Motor neuron (in vitro differentiated cells): ENCODE data around the gene ENPP1. TPM values are rescaled to one million over a fixed set of nuclear protein-coding genes. Genes with fewer than 3 reads are reported as not detected.

Experiments used
- ATAC-seq, 8 experiments: fragments of 200-7000 bp; cut with Tn5 transposase; replicated peaks in 6 of 8; 2 replicates each; pipeline ENCODE4 v1.8.0; 2021; ENCODE audit warnings: mild to moderate bottlenecking in 8 of 8, moderate library complexity in 8 of 8
- H3K27ac ChIP-seq, 2 donors: fragments of 250-450 bp; sonication (Bioruptor Pico); 2 replicates each; pipeline ENCODE4 v1.9.0; 2021; ENCODE audit warnings: antibody characterized with exemption in 2 of 2, mild to moderate bottlenecking in 2 of 2, moderate library complexity in 1 of 2
- H3K4me1 ChIP-seq, 2 donors: fragments of 250-450 bp; sonication (Bioruptor Pico); replicated peaks in 1 of 2; 2 replicates each; pipeline ENCODE4 v1.6.1; 2021; ENCODE audit warnings: antibody characterized with exemption in 2 of 2, mild to moderate bottlenecking in 2 of 2, moderate library complexity in 1 of 2
- H3K4me3 ChIP-seq, 5 donors: fragments of 250-450 bp; sonication (Bioruptor Pico); 2 replicates each; pipeline ENCODE4 v1.9.0; 2021; ENCODE audit warnings: antibody characterized with exemption in 5 of 5, mild to moderate bottlenecking in 5 of 5, moderate library complexity in 4 of 5
- WGBS, 10 experiments: fragments of 450-650 bp; shearing (Covaris generic); methylation state at CpG; one replicate each; pipeline ENCODE4 v1.0.0; 2022; 5-methylcytosine and 5-hydroxymethylcytosine counted together
- in situ Hi-C, 9 experiments: fragments of 400-800 bp; cut with MboI; loops; one replicate each; pipeline ENCODE4 v1.15.0; 2021; ENCODE audit warnings: low sequenced_read_pairs in 9 of 9, low pct_unique_long_range_greater_than_20kb in 2 of 9; ENCODE audit not compliant: unreplicated experiment in 9 of 9
- total RNA-seq, 8 experiments: library from RNA; unstranded; fragments of 300-600 nt; gene quantifications; 2 replicates each; pipeline versions ENCODE4 v1.2.3 to v1.2.4, GENCODE V29; 2022

Gene ENPP1
- total RNA-seq, 8 experiments from 2014 or later, result 1.0 to 40.2 (median 2.5) TPM

DNA sequence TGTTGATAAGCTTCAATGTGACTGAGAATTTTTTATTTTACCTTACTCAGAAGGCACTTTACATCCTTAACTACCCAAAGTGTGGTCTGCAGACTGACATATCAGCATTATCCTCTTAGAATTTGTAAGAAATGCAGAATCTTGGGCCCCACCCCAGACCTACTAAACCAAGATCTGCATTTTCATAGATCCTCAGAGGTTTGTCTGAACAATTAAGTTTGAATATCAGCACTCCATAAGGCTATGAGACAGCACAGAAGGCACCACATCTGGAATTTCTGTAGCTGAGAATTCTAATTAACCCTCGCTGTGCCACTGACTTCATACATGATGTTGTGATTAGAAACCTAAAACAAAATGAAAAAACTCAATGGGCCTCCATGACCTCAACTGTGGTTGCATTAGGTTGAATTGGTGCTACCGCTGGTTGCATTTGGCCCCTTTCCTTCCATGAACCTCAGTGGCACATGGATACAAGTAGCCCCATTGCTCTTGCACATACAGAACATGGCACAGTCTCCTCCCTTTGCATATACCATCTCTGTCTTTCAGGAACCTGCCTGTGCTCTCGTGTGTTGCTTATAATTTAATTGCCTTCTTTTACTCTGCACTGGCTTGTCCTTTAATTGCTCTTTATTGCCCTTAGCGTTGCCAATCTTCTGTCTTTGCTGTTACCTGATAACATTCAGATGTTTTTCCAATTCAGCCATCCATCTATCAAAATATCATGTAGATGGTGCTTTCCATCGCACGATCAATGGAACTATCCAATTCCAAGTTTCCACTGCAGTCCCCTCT, 13.4 kb downstream of the ENPP1 start:
- peak in 3 of 8 experiments; percentile 45 to 81 (median 74) for ATAC-seq
- H3K27ac ChIP-seq, result no peak overlapping the region

DNA sequence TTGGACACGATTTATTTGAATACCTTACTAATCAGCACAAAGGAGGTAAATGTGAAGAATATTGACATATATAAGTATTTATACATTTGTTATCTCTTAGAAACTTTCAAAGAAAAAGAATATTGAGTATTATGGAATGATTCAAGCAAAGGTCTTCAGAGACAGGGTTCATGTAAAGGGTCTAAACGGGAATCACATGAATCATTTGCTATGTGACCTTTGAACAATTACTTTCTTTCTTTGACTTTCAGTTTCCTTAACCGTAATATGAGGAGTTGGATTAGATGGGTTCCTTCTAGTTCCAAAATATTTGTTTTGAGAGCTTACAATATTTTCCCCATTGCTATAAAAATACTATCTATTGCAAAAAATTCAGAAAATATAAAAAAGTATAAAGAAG, 14.3 kb downstream of the ENPP1 start:
- ATAC-seq, result no peak
- in situ Hi-C loops, result no loop called here
- H3K4me1 ChIP-seq, result peaks cover 0 to 3% of the 10 kb centered on the region in 2 donors
- 54 to 100% (median 80%) methylated on average over 2 to 3 of the region's 3 CpGs; no CpG with 5 or more reads in 2 of the 10 experiments for WGBS, 10 experiments
- H3K27ac ChIP-seq, result no peak overlapping the region
- no peak overlapping the region for H3K4me3 ChIP-seq

More for the DNA sequence above, 13.4 kb downstream of the ENPP1 start:
- 50 to 100% (median 92%) methylated on average over 3 to 5 of the region's 6 CpGs; no CpG with 5 or more reads in 1 of the 10 experiments for WGBS, 10 experiments
- H3K4me1 ChIP-seq, result peaks cover 0 to 3% of the 10 kb centered on the region in 2 donors
- no peak overlapping the region for H3K4me3 ChIP-seq
- in situ Hi-C loops, result no loop called here

DNA sequence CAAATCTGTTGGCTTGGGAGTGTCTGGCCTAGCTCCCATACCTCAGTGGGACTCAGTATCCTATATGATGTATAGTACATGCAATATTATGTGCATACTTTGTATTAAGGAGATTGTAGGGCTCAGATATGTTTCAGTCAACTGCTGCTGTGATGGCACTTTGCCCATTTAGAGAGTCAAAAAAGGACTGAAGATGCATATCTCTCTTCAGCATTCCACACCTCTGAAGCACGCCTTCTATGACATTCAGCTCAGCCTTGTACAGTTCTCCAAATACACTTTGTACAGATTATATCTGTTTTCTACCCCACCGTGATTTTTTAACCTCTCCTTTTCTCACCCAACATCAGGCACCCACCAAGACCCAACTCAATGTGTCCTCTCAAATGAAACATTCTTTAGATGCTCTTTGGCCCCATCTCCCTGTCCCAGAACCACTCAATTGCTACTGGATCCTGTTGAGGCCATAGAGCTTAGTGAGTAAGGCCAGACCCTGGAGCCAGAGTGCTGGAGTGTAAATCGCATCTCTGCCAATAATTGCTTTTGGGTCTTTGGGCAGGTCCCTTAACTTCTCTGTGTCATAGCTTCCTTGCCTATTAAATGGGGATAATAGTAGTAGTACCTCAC, 15.6 kb downstream of the ENPP1 start:
- in situ Hi-C loops, result no loop called here
- WGBS, 10 experiments, result 0 to 100% (median 86%) methylated on average over 1 to 3 of the region's 3 CpGs; no CpG with 5 or more reads in 3 of the 10 experiments
- H3K4me3 ChIP-seq, result no peak overlapping the region
- peak in 3 of 8 experiments; percentile 46 to 80 (median 50) for ATAC-seq
- no peak overlapping the region for H3K27ac ChIP-seq
- peaks cover 0 to 3% of the 10 kb centered on the region in 2 donors for H3K4me1 ChIP-seq

DNA sequence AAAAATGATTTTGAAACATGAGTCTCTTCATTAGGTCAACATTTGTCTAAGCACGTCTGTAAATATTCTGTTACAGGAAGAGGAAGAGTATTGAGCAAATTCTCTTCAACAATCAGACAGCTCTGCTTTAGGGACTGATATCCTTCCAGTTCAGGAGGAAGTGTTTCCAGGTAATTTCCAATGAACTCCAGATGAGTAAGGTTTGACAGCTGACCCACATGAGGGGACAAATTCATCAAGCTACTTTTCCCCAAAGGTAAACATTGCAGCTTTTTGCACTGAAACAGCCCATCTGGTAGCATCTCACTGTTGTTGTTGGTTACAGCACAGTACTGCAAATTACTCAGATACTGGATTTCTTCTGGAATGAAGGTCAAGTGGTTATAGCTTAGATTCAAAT, 18.1 kb downstream of the ENPP1 start:
- Histone ChIP-seq H3K4me3 (no peak overlapping the region), H3K4me1 (no peaks in the 10 kb centered on the region), H3K27ac (no peak overlapping the region)
- WGBS, 10 experiments, result 33 to 100% (median 78%) methylated on average over 1 of the region's 1 CpG; no CpG with 5 or more reads in 4 of the 10 experiments
- in situ Hi-C loops, result no loop called here
- ATAC-seq, result no peak

DNA sequence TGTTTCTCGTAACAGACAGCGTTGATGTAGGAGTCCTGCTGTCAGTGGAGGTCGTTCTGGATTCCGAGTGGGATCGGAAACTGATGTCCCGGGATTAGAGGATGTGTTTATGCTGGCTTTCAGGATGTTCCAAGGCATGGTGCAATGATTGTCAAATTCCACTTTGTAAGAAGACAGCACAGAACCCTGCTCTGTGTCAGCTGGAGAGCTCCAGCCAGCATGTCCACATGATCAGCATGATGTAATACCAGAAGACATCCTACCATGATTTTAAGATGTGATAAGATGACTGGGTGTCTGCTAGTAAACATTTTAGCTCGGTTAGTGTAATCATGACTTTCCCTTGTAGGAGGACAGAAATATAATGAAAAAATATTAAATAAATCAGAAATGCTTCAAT, 20.3 kb downstream of the ENPP1 start:
- H3K4me1 ChIP-seq, result no peaks in the 10 kb centered on the region
- no peak overlapping the region for H3K4me3 ChIP-seq
- H3K27ac ChIP-seq, result no peak overlapping the region
- in situ Hi-C loops, result no loop called here
- peak in 2 of 8 experiments; percentile 58 to 60 for ATAC-seq
- 33 to 97% (median 79%) methylated on average over 1 to 7 of the region's 7 CpGs; no CpG with 5 or more reads in 2 of the 10 experiments for WGBS, 10 experiments

DNA sequence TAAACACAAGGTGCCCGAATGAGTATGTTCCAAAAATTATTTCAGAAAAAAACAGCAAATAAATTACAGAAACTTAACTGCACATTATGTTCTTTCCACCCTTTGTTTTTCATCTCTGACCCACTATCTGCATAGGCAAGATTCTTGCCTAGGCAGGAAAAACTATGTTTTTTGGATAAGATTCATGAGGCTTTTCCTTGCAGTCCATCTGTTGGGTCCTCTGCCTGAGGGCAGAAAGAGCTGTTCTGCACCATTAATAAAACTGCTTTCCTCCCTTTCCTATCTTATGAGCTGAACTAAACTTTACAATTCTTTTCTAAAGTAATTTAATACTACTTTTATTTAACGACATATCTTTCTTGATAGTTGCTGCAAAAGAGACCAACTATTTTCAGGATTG, 21.1 kb downstream of the ENPP1 start:
- 14 to 100% (median 92%) methylated on average over 1 to 2 of the region's 2 CpGs; no CpG with 5 or more reads in 2 of the 10 experiments for WGBS, 10 experiments
- ATAC-seq, result peak in 3 of 8 experiments; percentile 56 to 70 (median 58)
- no peak overlapping the region for H3K4me3 ChIP-seq
- no peak overlapping the region for H3K27ac ChIP-seq
- in situ Hi-C loops, result no loop called here
- no peaks in the 10 kb centered on the region for H3K4me1 ChIP-seq

DNA sequence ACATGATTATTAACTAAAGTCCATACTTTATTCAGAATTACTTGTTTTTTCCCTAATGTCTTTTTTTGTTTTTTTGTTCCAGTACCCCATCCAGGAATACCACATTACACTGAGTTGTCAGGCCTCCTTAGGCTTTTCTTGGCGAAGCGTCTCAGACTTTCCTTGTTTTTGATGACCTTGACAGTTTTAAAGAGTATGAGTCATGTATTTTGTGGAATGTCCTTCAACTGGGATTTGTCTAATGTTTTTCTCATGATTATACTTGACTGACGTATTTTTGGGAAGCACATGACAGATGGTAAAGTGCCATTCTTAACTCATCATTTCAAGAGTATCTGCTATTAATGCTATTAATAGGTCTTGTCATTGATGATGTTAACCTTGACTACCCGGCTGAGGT, 23.6 kb downstream of the ENPP1 start:
- WGBS, 10 experiments, result 7 to 100% (median 74%) methylated on average over 1 to 4 of the region's 4 CpGs; no CpG with 5 or more reads in 1 of the 10 experiments
- Histone ChIP-seq H3K4me1 (no peaks in the 10 kb centered on the region), H3K4me3 (no peak overlapping the region), H3K27ac (no peak overlapping the region)
- peak in 2 of 8 experiments; percentile 7 to 50 for ATAC-seq
- in situ Hi-C loops, result no loop called here

DNA sequence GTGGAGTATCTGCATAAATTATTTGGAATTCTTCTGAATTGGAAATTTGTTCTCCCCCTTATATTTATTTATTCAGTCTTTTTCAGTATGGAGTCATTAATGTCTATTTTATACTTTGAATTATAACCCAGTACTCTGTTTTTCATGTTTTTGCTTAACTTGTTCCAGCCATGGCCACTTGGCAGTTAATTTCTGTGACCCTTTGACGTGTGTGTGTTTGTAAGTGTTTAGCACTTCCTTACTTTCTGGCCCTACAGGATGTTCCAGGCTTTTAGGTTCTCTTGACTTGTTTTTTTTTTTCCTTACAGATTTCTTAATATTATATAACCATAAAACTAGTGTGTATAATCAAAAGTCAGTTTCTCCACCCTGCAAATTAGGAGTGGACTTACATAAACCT, 24.1 kb downstream of the ENPP1 start:
- H3K27ac ChIP-seq, result no peak overlapping the region
- H3K4me1 ChIP-seq, result no peaks in the 10 kb centered on the region
- WGBS, 10 experiments, result 40 to 100% (median 82%) methylated on average over 1 of the region's 1 CpG; no CpG with 5 or more reads in 1 of the 10 experiments
- H3K4me3 ChIP-seq, result no peak overlapping the region
- no peak for ATAC-seq
- in situ Hi-C loops, result no loop called here

DNA sequence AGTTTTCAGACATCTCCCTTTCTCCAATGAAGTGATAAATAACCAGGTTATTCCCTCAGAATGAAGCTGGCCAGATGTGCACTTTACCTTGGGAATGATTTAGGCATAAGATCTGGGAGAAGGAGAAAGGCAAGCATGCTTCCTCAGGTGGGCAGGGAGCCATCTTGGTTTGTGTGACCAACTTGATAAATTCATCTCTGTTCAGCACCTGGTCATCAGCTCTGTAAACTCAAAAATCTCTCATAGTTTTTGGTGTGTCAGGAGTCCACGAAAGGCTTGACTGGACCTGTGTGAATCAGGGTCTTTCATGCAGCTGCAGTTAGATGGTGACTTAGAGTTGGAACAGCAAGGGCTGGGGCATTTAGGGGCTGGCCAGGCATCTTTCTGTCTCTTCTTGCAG, 24.5 kb downstream of the ENPP1 start:
- WGBS, 10 experiments, result 100% methylated on average over 1 of the region's 1 CpG; no CpG with 5 or more reads in 5 of the 10 experiments
- Histone ChIP-seq H3K4me1 (no peaks in the 10 kb centered on the region), H3K4me3 (no peak overlapping the region), H3K27ac (no peak overlapping the region)
- in situ Hi-C loops, result no loop called here
- no peak for ATAC-seq

DNA sequence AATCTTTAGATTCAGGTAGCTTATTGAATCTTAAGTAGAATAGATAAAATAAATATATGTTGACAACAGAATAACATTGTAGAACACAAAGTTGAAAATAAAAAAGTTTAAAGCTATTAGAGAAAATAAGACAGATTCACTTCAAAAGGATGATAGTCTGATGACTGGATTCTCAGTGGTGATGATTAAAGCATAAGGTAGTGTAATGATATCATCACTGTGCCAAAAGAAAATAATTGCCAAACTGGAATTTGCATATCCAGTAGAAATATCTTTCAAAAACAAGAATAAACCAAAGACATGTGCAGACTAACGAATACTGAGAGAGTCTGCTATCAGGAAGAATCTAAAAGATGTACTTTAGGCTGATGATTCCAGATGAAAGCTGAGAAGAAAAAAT, 30.2 kb downstream of the ENPP1 start:
- no peak overlapping the region for H3K27ac ChIP-seq
- no peaks in the 10 kb centered on the region for H3K4me1 ChIP-seq
- in situ Hi-C loops, result no loop called here
- 33 to 100% (median 91%) methylated on average over 1 of the region's 1 CpG for WGBS, 10 experiments
- no peak for ATAC-seq
- no peak overlapping the region for H3K4me3 ChIP-seq

DNA sequence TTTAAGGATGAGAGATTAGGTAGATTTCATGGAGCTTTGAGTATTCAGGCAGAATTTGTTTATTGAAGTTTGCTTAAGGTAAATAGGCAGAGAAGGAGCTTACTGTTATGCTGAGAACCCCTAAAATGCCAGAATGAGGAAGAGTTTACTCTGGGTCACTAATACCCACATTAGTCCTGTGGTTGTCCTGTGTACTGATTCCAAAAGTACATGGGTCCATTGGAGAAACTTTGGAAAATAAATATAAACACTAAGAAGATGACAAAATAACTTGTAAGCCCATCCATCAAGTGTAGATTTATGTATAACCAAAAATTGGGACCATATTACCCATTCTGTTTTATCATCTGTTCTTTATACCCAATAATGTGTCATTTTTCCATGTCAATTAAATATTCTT, 31.6 kb downstream of the ENPP1 start:
- Histone ChIP-seq H3K4me3 (no peak overlapping the region), H3K4me1 (no peaks in the 10 kb centered on the region), H3K27ac (no peak overlapping the region)
- in situ Hi-C loops, result no loop called here
- ATAC-seq, result no peak

DNA sequence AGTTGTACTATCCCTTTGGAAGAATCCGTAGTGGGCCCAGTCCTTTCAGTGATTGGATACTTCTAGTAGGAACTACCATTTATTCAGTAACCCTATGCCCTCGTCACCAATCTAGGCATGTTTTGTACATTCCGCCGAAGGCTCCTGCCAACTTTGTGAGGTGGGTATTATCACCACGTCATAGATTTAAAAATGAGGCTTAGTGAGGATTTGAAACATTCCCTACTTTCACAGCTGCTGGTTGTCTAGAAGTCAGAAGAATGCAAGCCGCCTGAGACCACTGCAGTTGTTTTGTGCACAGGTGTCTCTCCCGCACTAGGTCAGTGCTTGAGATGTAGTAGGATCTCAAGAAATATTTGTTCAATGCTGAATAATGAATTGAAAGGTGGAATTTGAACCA, 32.6 kb downstream of the ENPP1 start:
- H3K4me3 ChIP-seq, result no peak overlapping the region
- H3K4me1 ChIP-seq, result no peaks in the 10 kb centered on the region
- H3K27ac ChIP-seq, result no peak overlapping the region
- ATAC-seq, result no peak
- WGBS, 10 experiments, result 62 to 97% (median 90%) methylated on average over 2 to 6 of the region's 7 CpGs
- in situ Hi-C loops, result no loop called here

DNA sequence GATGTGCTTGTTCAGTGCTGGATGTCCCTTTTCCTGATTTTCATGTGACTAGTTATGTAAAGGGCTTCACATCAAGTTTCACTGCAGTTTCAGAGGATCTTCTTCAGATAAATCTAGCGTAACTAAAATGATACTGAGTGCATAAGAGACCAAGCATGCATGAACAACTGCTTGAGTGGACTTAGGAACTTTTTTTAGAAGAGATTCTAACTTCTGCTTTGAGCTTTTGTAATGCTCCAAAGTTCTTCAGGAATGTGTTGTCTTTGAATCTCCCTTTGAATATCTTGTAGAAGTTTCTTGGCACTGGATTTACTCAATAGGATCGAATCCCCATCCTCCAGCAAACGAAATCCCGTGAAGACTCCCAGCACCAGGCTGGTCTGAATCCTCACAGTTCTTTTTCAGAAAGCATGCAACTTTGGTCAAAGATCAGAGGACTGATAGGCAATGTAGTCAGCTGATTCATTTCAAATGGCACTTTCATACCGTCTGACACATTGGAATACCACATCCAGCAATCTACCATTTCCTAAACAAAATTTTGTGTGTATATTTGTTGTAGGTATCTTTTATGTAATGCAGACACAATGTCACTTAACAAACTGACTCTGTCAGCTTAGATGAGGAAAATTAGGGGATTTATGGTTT, 33.2 kb downstream of the ENPP1 start:
- in situ Hi-C loops, result no loop called here
- no peak for ATAC-seq
- WGBS, 10 experiments, result 81 to 100% (median 91%) methylated on average over 1 to 5 of the region's 5 CpGs
- H3K4me1 ChIP-seq, result no peaks in the 10 kb centered on the region
- no peak overlapping the region for H3K4me3 ChIP-seq
- no peak overlapping the region for H3K27ac ChIP-seq
